OCI-LY1 (cell line): ENCODE measurements around the gene AGMO.

Experiments used
- H2AFZ ChIP-seq: fragments of 200-600 bp; sonication (generic), shearing (Covaris generic); 2 replicates; pipeline ENCODE4 v1.6.0; 2014; ENCODE audit warnings: antibody characterized with exemption, mild to moderate bottlenecking, low read length
- H3F3A ChIP-seq: fragments of 200-600 bp; sonication (generic), shearing (Covaris generic); 2 replicates; pipeline ENCODE4 v1.6.0; 2014; ENCODE audit warnings: mild to moderate bottlenecking, antibody characterized with exemption, low read length, moderate library complexity; ENCODE audit not compliant: insufficient read depth
- H3K27ac ChIP-seq: fragments of 200-600 bp; sonication (generic); 2 replicates; pipeline ENCODE4 v1.5.1; 2014; ENCODE audit warnings: low read length, mixed run types, mild to moderate bottlenecking, low read depth; ENCODE audit not compliant: poor library complexity, severe bottlenecking
- H3K27me3 ChIP-seq: fragments of 200-600 bp; sonication (generic); 2 replicates; pipeline ENCODE4 v1.6.0; 2014; ENCODE audit warnings: antibody characterized with exemption, mild to moderate bottlenecking, low read length, moderate library complexity; ENCODE audit not compliant: insufficient read depth
- H3K36me3 ChIP-seq: fragments of 200-600 bp; sonication (generic); 2 replicates; pipeline ENCODE4 v1.6.1; 2014; ENCODE audit warnings: mild to moderate bottlenecking, antibody characterized with exemption, low read length, moderate library complexity, mixed read lengths; ENCODE audit not compliant: insufficient read depth
- H3K4me1 ChIP-seq: fragments of 200-600 bp; sonication (generic); 2 replicates; pipeline ENCODE4 v1.5.1; 2014; ENCODE audit warnings: mild to moderate bottlenecking, low read length, moderate library complexity; ENCODE audit not compliant: insufficient read depth, severe bottlenecking
- H3K4me2 ChIP-seq: fragments of 200-600 bp; sonication (generic), shearing (Covaris generic); 2 replicates; pipeline ENCODE4 v1.6.1; 2014; ENCODE audit warnings: low read length
- H3K4me3 ChIP-seq: fragments of 200-600 bp; sonication (generic); 2 replicates; pipeline ENCODE4 v1.5.1; 2014; ENCODE audit warnings: low read length, low read depth, mild to moderate bottlenecking, mixed read lengths; ENCODE audit not compliant: poor library complexity, severe bottlenecking
- H3K79me2 ChIP-seq: fragments of 200-600 bp; shearing (Covaris generic); 2 replicates; pipeline ENCODE4 v1.6.1; 2016; ENCODE audit warnings: mixed run types, low read length, mixed read lengths; ENCODE audit not compliant: insufficient read depth
- H3K9ac ChIP-seq: fragments of 200-600 bp; sonication (generic), shearing (Covaris generic); 2 replicates; pipeline ENCODE4 v1.6.1; 2014; ENCODE audit warnings: mild to moderate bottlenecking, low read length, mixed read lengths
- H3K9me2 ChIP-seq: fragments of 200-600 bp; sonication (generic), shearing (Covaris generic); 2 replicates; pipeline ENCODE4 v1.6.1; 2014; ENCODE audit warnings: low read depth, mild to moderate bottlenecking, low read length, mixed read lengths
- H3K9me3 ChIP-seq: fragments of 200-600 bp; shearing (Covaris generic); 2 replicates; pipeline ENCODE4 v1.6.1; 2014; ENCODE audit warnings: low read length, mixed read lengths
- H4K20me1 ChIP-seq: fragments of 200-600 bp; sonication (generic), shearing (Covaris generic); 2 replicates; pipeline ENCODE4 v1.6.0; 2016; ENCODE audit warnings: mild to moderate bottlenecking, low read length; ENCODE audit not compliant: insufficient read depth
- CTCF ChIP-seq: fragments of 200-600 bp; sonication (generic), shearing (Covaris generic); IDR thresholded peaks from 2 replicates; pipeline ENCODE4 v1.5.1; 2017; ENCODE audit warnings: mild to moderate bottlenecking, antibody characterized with exemption, low read length, moderate library complexity, mixed read lengths
- EZH2 ChIP-seq: fragments of 200-600 bp; sonication (generic), shearing (Covaris generic); IDR thresholded peaks from 2 replicates; pipeline ENCODE4 v1.8.0; 2017; ENCODE audit warnings: borderline replicate concordance, mixed run types, mild to moderate bottlenecking, antibody characterized with exemption, low read length, moderate library complexity, mixed read lengths

The AGMO gene

GRCh38 chr7:15446722-15447121 is 115.1 kb downstream of the AGMO start:
- Histone ChIP-seq H3K79me2 (no peaks in the 10 kb centered on the region), H3K4me2 (no peak overlapping the region), H2AFZ (no peak overlapping the region), H3K9ac (no peak overlapping the region), H3K27me3 (no peaks in the 10 kb centered on the region), H4K20me1 (no peaks in the 10 kb centered on the region), H3F3A (no peaks in the 10 kb centered on the region), H3K4me3 (no peak overlapping the region), H3K9me3 (no peaks in the 10 kb centered on the region), H3K27ac (no peak overlapping the region), H3K9me2 (peaks cover 3% of the 10 kb centered on the region; the same call in 1 of the 2 replicates), H3K4me1 (no peaks in the 10 kb centered on the region), H3K36me3 (no peaks in the 10 kb centered on the region)
- no peak for TF ChIP-seq EZH2
- TF ChIP-seq CTCF = no peak

- H3K27ac ChIP-seq = no peak overlapping the region
- TF ChIP-seq CTCF (no peak), EZH2 (no peak)
Measured at GRCh38 chr7:15446280-15446679, 115.5 kb downstream of the AGMO start.

DNA sequence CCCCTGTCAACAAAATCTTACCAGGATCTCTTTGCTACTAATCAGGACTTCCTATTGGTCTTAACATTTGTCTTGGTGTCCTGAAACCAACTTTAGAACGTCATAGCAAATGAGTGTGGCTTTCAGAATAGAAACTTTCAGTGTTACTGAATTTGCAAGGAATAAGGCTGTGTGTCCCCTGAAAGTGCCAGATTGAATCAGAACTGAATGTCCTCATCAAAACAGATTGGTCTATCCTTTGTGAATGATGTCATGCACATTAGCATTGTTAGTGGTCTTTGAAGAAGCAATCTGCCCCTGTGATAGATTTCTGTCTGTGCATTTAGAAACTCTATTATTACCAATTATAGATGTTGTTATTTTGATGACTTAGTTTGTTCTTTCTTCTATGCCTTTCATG is 119.9 kb downstream of the AGMO start:
- H3K4me2 ChIP-seq = no peak overlapping the region
- H3K27ac ChIP-seq = no peak overlapping the region
- H3K9me3 ChIP-seq = no peaks in the 10 kb centered on the region
- no peak overlapping the region for H3K4me3 ChIP-seq
- no peaks in the 10 kb centered on the region for H4K20me1 ChIP-seq
- peaks cover 3% of the 10 kb centered on the region; the same call in 1 of the 2 replicates for H3K9me2 ChIP-seq
- no peak overlapping the region for H3K9ac ChIP-seq
- H2AFZ ChIP-seq = no peak overlapping the region
- no peak for TF ChIP-seq EZH2
- no peak for TF ChIP-seq CTCF
- no peaks in the 10 kb centered on the region for H3K79me2 ChIP-seq
- no peaks in the 10 kb centered on the region for H3F3A ChIP-seq
- no peaks in the 10 kb centered on the region for H3K36me3 ChIP-seq
- no peaks in the 10 kb centered on the region for H3K4me1 ChIP-seq
- H3K27me3 ChIP-seq = no peaks in the 10 kb centered on the region

More at GRCh38 chr7:15446280-15446679, 115.5 kb downstream of the AGMO start:
- no peaks in the 10 kb centered on the region for H4K20me1 ChIP-seq
- H3F3A ChIP-seq = no peaks in the 10 kb centered on the region
- H3K9me3 ChIP-seq = no peaks in the 10 kb centered on the region
- no peaks in the 10 kb centered on the region for H3K27me3 ChIP-seq
- H3K36me3 ChIP-seq = no peaks in the 10 kb centered on the region
- H2AFZ ChIP-seq = no peak overlapping the region
- peaks cover 3% of the 10 kb centered on the region; the same call in 1 of the 2 replicates for H3K9me2 ChIP-seq
- H3K79me2 ChIP-seq = no peaks in the 10 kb centered on the region
- no peak overlapping the region for H3K4me2 ChIP-seq
- no peak overlapping the region for H3K9ac ChIP-seq
- no peak overlapping the region for H3K4me3 ChIP-seq
- H3K4me1 ChIP-seq = no peaks in the 10 kb centered on the region
